Measurements from ENCODE around the gene CD300LG.

The CD300LG gene

DNA sequence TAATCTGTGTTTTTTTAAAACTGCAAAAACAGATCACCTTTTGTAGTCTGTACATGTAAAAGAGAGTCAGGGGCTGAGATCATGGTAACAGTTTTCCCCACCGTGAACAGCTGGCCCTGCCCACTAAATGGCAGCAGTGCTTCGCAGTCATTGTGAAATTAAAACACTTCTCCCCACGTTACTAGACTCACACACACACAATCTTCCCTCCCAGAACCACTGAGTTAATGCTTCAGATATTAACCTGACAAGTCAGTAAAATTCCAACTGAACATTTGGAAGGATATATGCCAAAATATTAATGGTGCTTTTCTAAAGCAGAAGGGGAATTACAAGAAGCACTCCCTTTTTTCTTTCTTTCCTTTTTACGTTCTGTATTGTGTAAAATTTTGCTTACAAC, 1.2 kb upstream of the CD300LG start:
- Histone ChIP-seq H3K4me2 (ENCODE audit: low read length, poor library complexity, severe bottlenecking) (no peak overlapping the region), H3K9ac (ENCODE audit: low read length) (peak overlapping the region; percentile 46), H2BK12ac (ENCODE audit: low read length in 2 of 2) (no peak overlapping the region), H4K8ac (ENCODE audit: low read length) (no peak overlapping the region), H3K14ac (ENCODE audit: low read length in 2 of 2) (no peak overlapping the region), H2BK15ac (ENCODE audit: low read depth, poor library complexity, severe bottlenecking) (no peak overlapping the region), H2BK5ac (ENCODE audit: low read depth, low read length, poor library complexity, severe bottlenecking) (no peak overlapping the region), H3K27me3 (ENCODE audit: control insufficient read depth in 1 of 2, insufficient read depth in 1 of 2, low read length in 2 of 2) (peaks cover 23 to 31% of the 10 kb centered on the region in 2 experiments), H3K79me1 (replicated peaks; ENCODE audit: low read length, poor library complexity, severe bottlenecking) (no peaks in the 10 kb centered on the region), H3K27ac (ENCODE audit: low read length, poor library complexity, severe bottlenecking) (peak overlapping the region; percentile 83), H2BK120ac (ENCODE audit: low read depth, low read length) (no peak overlapping the region), H3K18ac (ENCODE audit: low read depth in 1 of 2, low read length in 2 of 2) (no peak overlapping the region), H3K23ac (ENCODE audit: low read length in 2 of 2) (no peak overlapping the region), H3K4ac (ENCODE audit: low read depth in 1 of 2, low read length in 2 of 2) (no peak overlapping the region), H3K4me1 (ENCODE audit: control insufficient read depth, insufficient read depth, low read depth, low read length) (peaks cover 14% of the 10 kb centered on the region), H3K4me3 (ENCODE audit: insufficient read depth in 1 of 2, low read depth in 1 of 2, low read length in 2 of 2) (no peak overlapping the region), H2AK5ac (ENCODE audit: low read length, severe bottlenecking) (no peak overlapping the region), H2AFZ (ENCODE audit: low read depth, low read length) (no peak overlapping the region), H3K9me3 (ENCODE audit: control insufficient read depth, low read length) (no peaks in the 10 kb centered on the region), H4K91ac (ENCODE audit: low read length) (no peak overlapping the region), H3K36me3 (ENCODE audit: control insufficient read depth in 1 of 2, insufficient read depth in 2 of 2, low read depth in 1 of 2, low read length in 2 of 2) (no peaks in the 10 kb centered on the region)
- 78% methylated on average over 3 of the region's 4 CpGs for WGBS
- no peak for DNase-seq

GRCh38 chr17:43846221-43846712, 709 bp upstream of the CD300LG start:
- H3K79me1 ChIP-seq (replicated peaks; ENCODE audit: low read length, poor library complexity, severe bottlenecking) = no peaks in the 10 kb centered on the region
- peak overlapping the region; percentile 46 for H3K9ac ChIP-seq (ENCODE audit: low read length)
- peaks cover 12% of the 10 kb centered on the region for H3K4me1 ChIP-seq (ENCODE audit: control insufficient read depth, insufficient read depth, low read depth, low read length)

DNA sequence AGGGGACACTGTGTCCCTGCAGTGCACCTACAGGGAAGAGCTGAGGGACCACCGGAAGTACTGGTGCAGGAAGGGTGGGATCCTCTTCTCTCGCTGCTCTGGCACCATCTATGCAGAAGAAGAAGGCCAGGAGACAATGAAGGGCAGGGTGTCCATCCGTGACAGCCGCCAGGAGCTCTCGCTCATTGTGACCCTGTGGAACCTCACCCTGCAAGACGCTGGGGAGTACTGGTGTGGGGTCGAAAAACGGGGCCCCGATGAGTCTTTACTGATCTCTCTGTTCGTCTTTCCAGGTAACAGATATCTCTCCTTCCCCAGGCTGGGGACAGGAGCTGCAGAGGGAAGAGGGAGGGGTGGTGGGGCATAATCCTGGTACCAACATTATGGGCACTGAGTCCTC, 1.6 kb downstream of the CD300LG start:
- no peak overlapping the region for H2AK5ac ChIP-seq (ENCODE audit: low read length, severe bottlenecking)
- DNase-seq = no peak
- no peak overlapping the region for H3K4me2 ChIP-seq (ENCODE audit: low read length, poor library complexity, severe bottlenecking)
- H3K18ac ChIP-seq (ENCODE audit: low read depth in 1 of 2, low read length in 2 of 2) = no peak overlapping the region
- H3K4ac ChIP-seq (ENCODE audit: low read depth in 1 of 2, low read length in 2 of 2) = no peak overlapping the region
- no peak overlapping the region for H3K27ac ChIP-seq (ENCODE audit: low read length, poor library complexity, severe bottlenecking)
- no peak overlapping the region for H2BK12ac ChIP-seq (ENCODE audit: low read length in 2 of 2)
- 89% methylated on average over 9 of the region's 10 CpGs for WGBS
- H3K36me3 ChIP-seq (ENCODE audit: control insufficient read depth in 1 of 2, insufficient read depth in 2 of 2, low read depth in 1 of 2, low read length in 2 of 2) = no peaks in the 10 kb centered on the region
- H2BK120ac ChIP-seq (ENCODE audit: low read depth, low read length) = no peak overlapping the region
- H3K79me1 ChIP-seq (replicated peaks; ENCODE audit: low read length, poor library complexity, severe bottlenecking) = no peaks in the 10 kb centered on the region
- no peak overlapping the region for H3K4me3 ChIP-seq (ENCODE audit: insufficient read depth in 1 of 2, low read depth in 1 of 2, low read length in 2 of 2)
- H4K91ac ChIP-seq (ENCODE audit: low read length) = no peak overlapping the region
- H3K4me1 ChIP-seq (ENCODE audit: control insufficient read depth, insufficient read depth, low read depth, low read length) = peaks cover 9% of the 10 kb centered on the region
- H3K27me3 ChIP-seq (ENCODE audit: control insufficient read depth in 1 of 2, insufficient read depth in 1 of 2, low read length in 2 of 2) = peaks cover 37 to 44% of the 10 kb centered on the region in 2 experiments
- H4K8ac ChIP-seq (ENCODE audit: low read length) = no peak overlapping the region
- no peak overlapping the region for H3K23ac ChIP-seq (ENCODE audit: low read length in 2 of 2)
- no peaks in the 10 kb centered on the region for H3K9me3 ChIP-seq (ENCODE audit: control insufficient read depth, low read length)
- H2BK15ac ChIP-seq (ENCODE audit: low read depth, poor library complexity, severe bottlenecking) = no peak overlapping the region
- no peak overlapping the region for H2BK5ac ChIP-seq (ENCODE audit: low read depth, low read length, poor library complexity, severe bottlenecking)
- H2AFZ ChIP-seq (ENCODE audit: low read depth, low read length) = no peak overlapping the region
- H3K9ac ChIP-seq (ENCODE audit: low read length) = no peak overlapping the region
- H3K14ac ChIP-seq (ENCODE audit: low read length in 2 of 2) = no peak overlapping the region

More at GRCh38 chr17:43846221-43846712, 709 bp upstream of the CD300LG start:
- peak; percentile 72 for DNase-seq
- Histone ChIP-seq H3K4me3 (ENCODE audit: insufficient read depth in 1 of 2, low read depth in 1 of 2, low read length in 2 of 2) (no peak overlapping the region), H3K4ac (ENCODE audit: low read depth in 1 of 2, low read length in 2 of 2) (no peak overlapping the region), H2AFZ (ENCODE audit: low read depth, low read length) (no peak overlapping the region), H3K4me2 (ENCODE audit: low read length, poor library complexity, severe bottlenecking) (peak overlapping the region; percentile 41), H4K8ac (ENCODE audit: low read length) (no peak overlapping the region), H2BK12ac (ENCODE audit: low read length in 2 of 2) (no peak overlapping the region), H3K9me3 (ENCODE audit: control insufficient read depth, low read length) (no peaks in the 10 kb centered on the region), H2BK5ac (ENCODE audit: low read depth, low read length, poor library complexity, severe bottlenecking) (peak overlapping the region; percentile 24), H2BK120ac (ENCODE audit: low read depth, low read length) (no peak overlapping the region), H3K36me3 (ENCODE audit: control insufficient read depth in 1 of 2, insufficient read depth in 2 of 2, low read depth in 1 of 2, low read length in 2 of 2) (no peaks in the 10 kb centered on the region), H3K18ac (ENCODE audit: low read depth in 1 of 2, low read length in 2 of 2) (no peak overlapping the region), H4K91ac (ENCODE audit: low read length) (no peak overlapping the region), H3K14ac (ENCODE audit: low read length in 2 of 2) (no peak overlapping the region), H3K27ac (ENCODE audit: low read length, poor library complexity, severe bottlenecking) (peak overlapping the region; percentile 83), H3K27me3 (ENCODE audit: control insufficient read depth in 1 of 2, insufficient read depth in 1 of 2, low read length in 2 of 2) (peaks cover 23 to 31% of the 10 kb centered on the region in 2 experiments), H2BK15ac (ENCODE audit: low read depth, poor library complexity, severe bottlenecking) (no peak overlapping the region), H2AK5ac (ENCODE audit: low read length, severe bottlenecking) (no peak overlapping the region), H3K23ac (ENCODE audit: low read length in 2 of 2) (no peak overlapping the region)
- 14% methylated on average over 11 of the region's 13 CpGs for WGBS

DNA sequence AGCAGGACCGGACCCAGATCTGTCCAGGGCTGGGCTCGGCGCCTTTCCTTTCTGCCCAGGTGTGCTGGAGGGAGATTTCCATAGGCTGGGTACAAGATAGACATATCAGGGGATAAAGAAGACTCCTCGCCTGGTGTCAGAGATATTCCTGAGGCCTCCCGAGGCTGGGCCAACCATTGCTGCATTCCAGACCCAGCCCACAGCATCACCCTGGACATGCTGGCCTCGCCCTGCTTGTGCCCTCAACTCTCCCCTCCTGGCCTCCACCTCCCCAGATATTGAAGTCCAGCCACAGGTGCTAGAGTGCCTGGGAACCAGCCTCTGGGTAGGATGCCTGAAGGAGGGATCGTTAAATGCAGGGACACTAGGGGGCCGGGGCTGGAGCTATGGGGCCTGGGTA, 2.1 kb downstream of the CD300LG start:
- Histone ChIP-seq H3K79me1 (replicated peaks; ENCODE audit: low read length, poor library complexity, severe bottlenecking) (no peaks in the 10 kb centered on the region), H3K9me3 (ENCODE audit: control insufficient read depth, low read length) (no peaks in the 10 kb centered on the region), H3K27ac (ENCODE audit: low read length, poor library complexity, severe bottlenecking) (no peak overlapping the region), H4K8ac (ENCODE audit: low read length) (no peak overlapping the region), H4K91ac (ENCODE audit: low read length) (no peak overlapping the region), H2BK15ac (ENCODE audit: low read depth, poor library complexity, severe bottlenecking) (no peak overlapping the region), H2BK12ac (ENCODE audit: low read length in 2 of 2) (no peak overlapping the region), H3K4me1 (ENCODE audit: control insufficient read depth, insufficient read depth, low read depth, low read length) (peaks cover 9% of the 10 kb centered on the region), H2AFZ (ENCODE audit: low read depth, low read length) (no peak overlapping the region), H3K9ac (ENCODE audit: low read length) (no peak overlapping the region), H3K36me3 (ENCODE audit: control insufficient read depth in 1 of 2, insufficient read depth in 2 of 2, low read depth in 1 of 2, low read length in 2 of 2) (no peaks in the 10 kb centered on the region), H3K27me3 (ENCODE audit: control insufficient read depth in 1 of 2, insufficient read depth in 1 of 2, low read length in 2 of 2) (peaks cover 42 to 49% of the 10 kb centered on the region in 2 experiments), H3K18ac (ENCODE audit: low read depth in 1 of 2, low read length in 2 of 2) (no peak overlapping the region), H2BK5ac (ENCODE audit: low read depth, low read length, poor library complexity, severe bottlenecking) (no peak overlapping the region), H3K4me3 (ENCODE audit: insufficient read depth in 1 of 2, low read depth in 1 of 2, low read length in 2 of 2) (no peak overlapping the region), H3K14ac (ENCODE audit: low read length in 2 of 2) (no peak overlapping the region), H2BK120ac (ENCODE audit: low read depth, low read length) (no peak overlapping the region), H3K4ac (ENCODE audit: low read depth in 1 of 2, low read length in 2 of 2) (no peak overlapping the region), H3K4me2 (ENCODE audit: low read length, poor library complexity, severe bottlenecking) (no peak overlapping the region), H2AK5ac (ENCODE audit: low read length, severe bottlenecking) (no peak overlapping the region), H3K23ac (ENCODE audit: low read length in 2 of 2) (no peak overlapping the region)
- DNase-seq = no peak
- WGBS = 84% methylated on average over 8 of the region's 8 CpGs

All from mesenchymal stem cell (in vitro differentiated cells and primary cell).